Measurements from ENCODE around the gene NFYC. TPM values are rescaled to one million over a fixed set of nuclear protein-coding genes. Genes with fewer than 3 reads are reported as not detected.

The NFYC gene
- total and polyA plus RNA-seq, 8 donors: 23.3 to 76.4 (median 40.9) TPM

- no peaks in the 10 kb centered on the region for H3K27me3 ChIP-seq
- no peak overlapping the region for H3K4me3 ChIP-seq
- peak in 1 of 2 donors; percentile 39 for DNase-seq
- no peaks in the 10 kb centered on the region for H3K9me3 ChIP-seq
- TF ChIP-seq EP300 (IDR thresholded peaks at IDR 0.05) (no peak), CTCF (IDR thresholded peaks at IDR 0.05) (no peak), POLR2AphosphoS5 (IDR thresholded peaks at IDR 0.05) (no peak), POLR2A (IDR thresholded peaks at IDR 0.05) (no peak)
- peaks cover 13 to 45% (median 34%) of the 10 kb centered on the region in 4 donors for H3K36me3 ChIP-seq
- H3K4me1 ChIP-seq: peaks cover 8 to 61% (median 43%) of the 10 kb centered on the region in 4 donors
- H3K27ac ChIP-seq: peak overlapping the region in 3 of 5 donors; percentile 14 to 54 (median 45)
- 30 to 42% (median 33%) methylated on average over 6 of the region's 6 CpGs for WGBS, 5 donors
- intact Hi-C loops (cut with DNase I; ENCODE audit: low total_unique reads): no loop called here
Measured at GRCh38 chr1:40740039-40740996, 48.8 kb downstream of the NFYC start.

GRCh38 chr1:40740997-40741736, 49.7 kb downstream of the NFYC start:
- H3K4me3 ChIP-seq: no peak overlapping the region
- WGBS, 5 donors: 88 to 94% (median 91%) methylated on average over 7 of the region's 7 CpGs
- no peaks in the 10 kb centered on the region for H3K27me3 ChIP-seq
- TF ChIP-seq EP300 (IDR thresholded peaks at IDR 0.05) (no peak), POLR2A (IDR thresholded peaks at IDR 0.05) (no peak)
- peaks cover 6 to 63% (median 39%) of the 10 kb centered on the region in 4 donors for H3K4me1 ChIP-seq
- H3K36me3 ChIP-seq: peaks cover 13 to 45% (median 34%) of the 10 kb centered on the region in 4 donors
- DNase-seq: no peak
- intact Hi-C loops (cut with DNase I; ENCODE audit: low total_unique reads): no loop called here
- no peak overlapping the region for H3K27ac ChIP-seq
- H3K9me3 ChIP-seq: no peaks in the 10 kb centered on the region

- no peaks in the 10 kb centered on the region for H3K27me3 ChIP-seq
- no peaks in the 10 kb centered on the region for H3K9me3 ChIP-seq
- peaks cover 4 to 60% (median 38%) of the 10 kb centered on the region in 4 donors for H3K4me1 ChIP-seq
- 77 to 84% (median 83%) methylated on average over 3 of the region's 3 CpGs for WGBS, 5 donors
- intact Hi-C loops (cut with DNase I; ENCODE audit: low total_unique reads): no loop called here
- H3K27ac ChIP-seq: no peak overlapping the region
- no peak overlapping the region for H3K4me3 ChIP-seq
- no peak for DNase-seq
- TF ChIP-seq CTCF (IDR thresholded peaks at IDR 0.05) (no peak), POLR2AphosphoS5 (IDR thresholded peaks at IDR 0.05) (peak in 1 of 3 donors; percentile 5)
- peaks cover 13 to 49% (median 38%) of the 10 kb centered on the region in 4 donors for H3K36me3 ChIP-seq
Measured at GRCh38 chr1:40742363-40743061, 51.0 kb downstream of the NFYC start.

- no peak for TF ChIP-seq EP300 (IDR thresholded peaks at IDR 0.05)
- TF ChIP-seq CTCF (IDR thresholded peaks at IDR 0.05): no peak
- no peak for TF ChIP-seq POLR2AphosphoS5 (IDR thresholded peaks at IDR 0.05)
- no peak for TF ChIP-seq POLR2A (IDR thresholded peaks at IDR 0.05)
- peaks cover 19 to 58% (median 47%) of the 10 kb centered on the region in 4 donors for H3K36me3 ChIP-seq
- H3K9me3 ChIP-seq: no peaks in the 10 kb centered on the region
- no peak for DNase-seq
- WGBS, 5 donors: 71 to 84% (median 79%) methylated on average over 3 of the region's 3 CpGs
- no peak overlapping the region for H3K27ac ChIP-seq
- H3K4me1 ChIP-seq: peaks cover 4 to 55% (median 38%) of the 10 kb centered on the region in 4 donors
- no peak overlapping the region for H3K4me3 ChIP-seq
- intact Hi-C loops (cut with DNase I; ENCODE audit: low total_unique reads): no loop called here
- H3K27me3 ChIP-seq: no peaks in the 10 kb centered on the region
Measured at GRCh38 chr1:40743452-40743851, 51.9 kb downstream of the NFYC start.

All from stomach (tissue), 9 donors.